GOT3 (cell line): Measurements from ENCODE around the gene CCND1.
"Not testable (repeated sequence)": the region's sequence is repeated elsewhere in the genome, so short reads cannot be mapped to it uniquely, and the experiment has no call there.

Source experiments
- DNase-seq: peaks from one replicate; lab custom pipeline; 2025; ENCODE audit warnings: mixed read lengths; lab: John Stamatoyannopoulos, UW

CCND1 gene

GRCh38 chr11:69667619-69668604 lies 27.0 kb downstream of the CCND1 start:
- DNase-seq, result no peak

GRCh38 chr11:69669486-69669885 lies 28.5 kb downstream of the CCND1 start:
- DNase-seq, result no peak

- no peak for DNase-seq
These were observed 29.3 kb downstream of the CCND1 start for GRCh38 chr11:69670158-69670845.

GRCh38 chr11:69671734-69672465 lies 30.9 kb downstream of the CCND1 start:
- no peak for DNase-seq

- no peak for DNase-seq
These were observed 33.4 kb downstream of the CCND1 start for GRCh38 chr11:69674267-69674885.

- DNase-seq, result peak; percentile 88
These were observed 34.1 kb downstream of the CCND1 start, which contains the start of gene LTO1 for GRCh38 chr11:69674886-69675714. TSS of gene LTO1 (minus strand) at chr11:69675353. CDS start at chr11:69675239, 114 bp downstream.

GRCh38 chr11:69677749-69678148 lies 36.8 kb downstream of the CCND1 start:
- no peak for DNase-seq

- no peak for DNase-seq
These were observed 39.7 kb downstream of the CCND1 start for GRCh38 chr11:69680688-69681087.

GRCh38 chr11:69682221-69682620 lies 41.3 kb downstream of the CCND1 start:
- DNase-seq, result no peak

GRCh38 chr11:69682681-69683326 lies 41.8 kb downstream of the CCND1 start:
- no peak for DNase-seq

- no peak for DNase-seq
These were observed 42.9 kb downstream of the CCND1 start for GRCh38 chr11:69683764-69684333.

- DNase-seq, result no peak
These were observed 43.7 kb downstream of the CCND1 start for GRCh38 chr11:69684651-69685050.

- DNase-seq, result no peak
These were observed 44.4 kb downstream of the CCND1 start for GRCh38 chr11:69685348-69685747.

GRCh38 chr11:69686452-69686851 lies 45.5 kb downstream of the CCND1 start:
- no peak for DNase-seq

GRCh38 chr11:69686856-69687255 lies 45.9 kb downstream of the CCND1 start:
- DNase-seq, result no peak

- not testable (repeated sequence) for DNase-seq
These were observed 47.2 kb downstream of the CCND1 start for GRCh38 chr11:69687969-69688771.

- no peak for DNase-seq
These were observed 48.7 kb downstream of the CCND1 start for GRCh38 chr11:69689484-69690319.

GRCh38 chr11:69691463-69691862 lies 50.5 kb downstream of the CCND1 start:
- DNase-seq, result no peak
